SK-N-SH (cell line): ENCODE data around the gene STX18. TPM values are rescaled to one million over a fixed set of nuclear protein-coding genes. Genes with fewer than 3 reads are reported as not detected.

Experiments used
- CTCF ChIA-PET: fragments of 300-600, 350-600 bp; formaldehyde crosslinking; extraction: SDS; loops from one replicate; lab custom pipeline; 2021; lab: Yijun Ruan, JAX
- POLR2A ChIA-PET: fragments of 350-600 bp; sonication (Branson Sonifier 250); formaldehyde crosslinking; extraction: SDS; loops from one replicate; lab custom pipeline; 2020; ENCODE audit warnings: antibody characterized with exemption, inconsistent platforms; lab: Yijun Ruan, JAX
- DNase-seq: peaks from one replicate; pipeline ENCODE4 v3.0.0; 2012
- H2AFZ ChIP-seq: fragments of 200-600 bp; sonication (generic); 2 replicates; pipeline ENCODE4 v1.8.1; 2016; ENCODE audit warnings: antibody characterized with exemption, mild to moderate bottlenecking, low read depth
- H3F3A ChIP-seq: fragments of 200-600 bp; sonication (generic); replicated peaks from 2 replicates; pipeline ENCODE3; 2016; ENCODE audit warnings: antibody characterized with exemption, mild to moderate bottlenecking; ENCODE audit not compliant: insufficient read depth
- H3K27ac ChIP-seq, 2 experiments: fragments of 200-500 bp in 1 of 2; fragments of 200-600 bp in 1 of 2; sonication (Bioruptor generic) in 1 of 2; sonication (generic), shearing (Covaris generic) in 1 of 2; 2 replicates each; pipeline versions ENCODE4 v1.5.1 to v1.6.1; 2014 to 2016; ENCODE audit warnings: low read depth in 2 of 2, inconsistent platforms in 1 of 2, low read length in 1 of 2, mild to moderate bottlenecking in 1 of 2, mixed read lengths in 1 of 2
- H3K27me3 ChIP-seq: fragments of 200-600 bp; sonication (generic), shearing (Covaris generic); 2 replicates; pipeline ENCODE4 v1.6.1; 2016; ENCODE audit warnings: mixed run types; ENCODE audit not compliant: insufficient read depth
- H3K36me3 ChIP-seq, 2 experiments: fragments of 200-500 bp in 1 of 2; fragments of 200-600 bp in 1 of 2; sonication (Bioruptor generic) in 1 of 2; sonication (generic) in 1 of 2; replicated peaks in 1 of 2; 2 replicates each; pipeline versions ENCODE3 to v1.5.1; 2014 to 2016; ENCODE audit warnings: low read length in 1 of 2, mild to moderate bottlenecking in 1 of 2; ENCODE audit not compliant: insufficient read depth in 2 of 2, control insufficient read depth in 1 of 2
- H3K4me1 ChIP-seq, 2 experiments: fragments of 200-500 bp in 1 of 2; fragments of 200-600 bp in 1 of 2; sonication (Bioruptor generic) in 1 of 2; sonication (generic), shearing (Covaris generic) in 1 of 2; 2 replicates each; pipeline versions ENCODE4 v1.5.1 to v1.6.1; 2014 to 2016; ENCODE audit warnings: low read depth in 1 of 2, low read length in 1 of 2, mixed run types in 1 of 2; ENCODE audit not compliant: insufficient read depth in 2 of 2, control insufficient read depth in 1 of 2
- H3K4me2 ChIP-seq: fragments of 200-600 bp; sonication (generic), shearing (Covaris generic); 2 replicates; pipeline ENCODE4 v1.6.1; 2017; ENCODE audit warnings: mixed run types
- H3K4me3 ChIP-seq, 2 experiments: fragments of 200-500 bp in 1 of 2; fragments of 200-600 bp in 1 of 2; sonication (Bioruptor generic) in 1 of 2; sonication (generic), shearing (Covaris generic) in 1 of 2; 2 replicates each; pipeline versions ENCODE4 v1.5.1 to v1.8.1; 2014 to 2016; ENCODE audit warnings: low read depth in 2 of 2, inconsistent platforms in 1 of 2, low read length in 1 of 2, mild to moderate bottlenecking in 1 of 2, mixed read lengths in 1 of 2, moderate library complexity in 1 of 2
- H3K79me2 ChIP-seq: fragments of 200-600 bp; sonication (generic); 2 replicates; pipeline ENCODE4 v1.8.1; 2017; ENCODE audit warnings: mild to moderate bottlenecking; ENCODE audit not compliant: insufficient read depth
- H3K9ac ChIP-seq: fragments of 200-600 bp; sonication (generic); 2 replicates; pipeline ENCODE4 v1.6.1; 2017; ENCODE audit warnings: mixed run types
- H3K9me2 ChIP-seq: fragments of 200-600 bp; sonication (generic); 2 replicates; pipeline ENCODE4 v1.6.1; 2017; ENCODE audit warnings: mixed run types
- H3K9me3 ChIP-seq: fragments of 200-600 bp; sonication (generic); 2 replicates; pipeline ENCODE4 v1.6.1; 2017; ENCODE audit warnings: mixed run types, mild to moderate bottlenecking, moderate library complexity
- H4K20me1 ChIP-seq: fragments of 200-600 bp; sonication (generic); 2 replicates; pipeline ENCODE4 v1.6.1; 2017; ENCODE audit warnings: mild to moderate bottlenecking, mixed run types; ENCODE audit not compliant: insufficient read depth
- IRF3 ChIP-seq: fragments of 150-350 bp; IDR thresholded peaks from 2 replicates; pipeline ENCODE4 v1.6.1; 2016; ENCODE audit warnings: mild to moderate bottlenecking, low read depth, low read length
- RAD21 ChIP-seq: IDR thresholded peaks from 2 replicates; pipeline ENCODE4 v1.6.1; 2012; ENCODE audit warnings: mild to moderate bottlenecking, low read length
- RFX5 ChIP-seq: IDR thresholded peaks from 2 replicates; pipeline ENCODE4 v1.6.1; 2012; ENCODE audit warnings: mild to moderate bottlenecking, improper control_type of control experiment, low read length
- TCF12 ChIP-seq: IDR thresholded peaks from 2 replicates; pipeline ENCODE4 v1.4.0; 2012
- WGBS: methylation state at CpG from one replicate; pipeline ENCODE4 v1.1.6; 2017; ENCODE audit warnings: low lambda C conversion rate; 5-methylcytosine and 5-hydroxymethylcytosine counted together
- polyA plus RNA-seq, 3 experiments: library from polyadenylated mRNA; depleted of rRNA; stranded (reverse); fragments of >200 nt; gene quantifications; 2 replicates each; pipeline ENCODE4 v1.2.3, GENCODE V29; 2012
- TF ChIP-seq, protein P1 (sequence below): fragments of 200-600 bp; sonication (generic); IDR thresholded peaks from 2 replicates; pipeline ENCODE4 v1.6.1; 2017; ENCODE audit warnings: antibody characterized with exemption, mild to moderate bottlenecking, moderate library complexity

STX18 gene
- polyA plus RNA-seq, 1 of the 3 experiments (the other 2 are of a cell fraction), result 17.3 TPM

- no peak for TF ChIP-seq RAD21
- TF ChIP-seq, all 33 proteins: peak for 0
Observed at GRCh38 chr4:4397441-4397819, 144.4 kb downstream of the STX18 start (continued).

GRCh38 chr4:4396628-4397440 is 145.0 kb downstream of the STX18 start:
- Histone ChIP-seq H3K27ac (no peak overlapping the region), H3F3A (peaks cover 5% of the 10 kb centered on the region), H2AFZ (no peak overlapping the region), H3K79me2 (no peaks in the 10 kb centered on the region), H3K36me3 (no peaks in the 10 kb centered on the region), H4K20me1 (no peaks in the 10 kb centered on the region), H3K4me2 (no peak overlapping the region), H3K9me2 (no peaks in the 10 kb centered on the region), H3K4me3 (no peak overlapping the region), H3K27me3 (no peaks in the 10 kb centered on the region), H3K9ac (no peak overlapping the region), H3K9me3 (peaks cover 6% of the 10 kb centered on the region; the same call in 1 of the 2 replicates), H3K4me1 (peaks cover 28 to 39% of the 10 kb centered on the region in 2 experiments)
- CTCF ChIA-PET, result interaction anchor here (1.4 to 1.6 kb wide), 2 partner anchors 10 to 11 kb away, joined by 4 to 5 read pairs; partner anchors contain the start of gene NSG1
- peak; percentile 28; the same call in 1 of the 2 replicates for TF ChIP-seq TCF12
- TF ChIP-seq, protein P1, sequence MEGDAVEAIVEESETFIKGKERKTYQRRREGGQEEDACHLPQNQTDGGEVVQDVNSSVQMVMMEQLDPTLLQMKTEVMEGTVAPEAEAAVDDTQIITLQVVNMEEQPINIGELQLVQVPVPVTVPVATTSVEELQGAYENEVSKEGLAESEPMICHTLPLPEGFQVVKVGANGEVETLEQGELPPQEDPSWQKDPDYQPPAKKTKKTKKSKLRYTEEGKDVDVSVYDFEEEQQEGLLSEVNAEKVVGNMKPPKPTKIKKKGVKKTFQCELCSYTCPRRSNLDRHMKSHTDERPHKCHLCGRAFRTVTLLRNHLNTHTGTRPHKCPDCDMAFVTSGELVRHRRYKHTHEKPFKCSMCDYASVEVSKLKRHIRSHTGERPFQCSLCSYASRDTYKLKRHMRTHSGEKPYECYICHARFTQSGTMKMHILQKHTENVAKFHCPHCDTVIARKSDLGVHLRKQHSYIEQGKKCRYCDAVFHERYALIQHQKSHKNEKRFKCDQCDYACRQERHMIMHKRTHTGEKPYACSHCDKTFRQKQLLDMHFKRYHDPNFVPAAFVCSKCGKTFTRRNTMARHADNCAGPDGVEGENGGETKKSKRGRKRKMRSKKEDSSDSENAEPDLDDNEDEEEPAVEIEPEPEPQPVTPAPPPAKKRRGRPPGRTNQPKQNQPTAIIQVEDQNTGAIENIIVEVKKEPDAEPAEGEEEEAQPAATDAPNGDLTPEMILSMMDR, result no peak
- WGBS, result 76% methylated on average over 18 of the region's 19 CpGs
- no peak for DNase-seq
- POLR2A ChIA-PET, result interaction anchor here (0.8 kb wide), 1 partner anchor 9 kb away, joined by 3 read pairs; the partner anchor contains the start of gene NSG1

- Histone ChIP-seq H3F3A (peaks cover 5% of the 10 kb centered on the region), H3K36me3 (no peaks in the 10 kb centered on the region), H4K20me1 (no peaks in the 10 kb centered on the region), H3K79me2 (no peaks in the 10 kb centered on the region), H3K9ac (no peak overlapping the region), H3K4me1 (peaks cover 28 to 34% of the 10 kb centered on the region in 2 experiments), H3K27me3 (no peaks in the 10 kb centered on the region), H3K9me2 (no peaks in the 10 kb centered on the region), H3K27ac (no peak overlapping the region), H3K4me2 (no peak overlapping the region), H3K4me3 (no peak overlapping the region), H2AFZ (no peak overlapping the region), H3K9me3 (peaks cover 6% of the 10 kb centered on the region; the same call in 1 of the 2 replicates)
- POLR2A ChIA-PET, result interaction anchor here (0.8 to 1.0 kb wide), 2 partner anchors 9 kb away, joined by 3 to 4 read pairs; partner anchors contain the start of gene NSG1
- WGBS, result 64% methylated on average over 14 of the region's 26 CpGs
- DNase-seq, result peak; percentile 61
- CTCF ChIA-PET, result interaction anchor here (1.4 to 2.6 kb wide), 4 partner anchors 9 to 35 kb away, joined by 4 to 13 read pairs (median 6); partner anchors contain the start of gene NSG1
- no peak for TF ChIP-seq IRF3
- peak; percentile 94 for TF ChIP-seq RFX5
Observed at GRCh38 chr4:4395849-4396627, 145.8 kb downstream of the STX18 start.
